ENCODE measurements around the gene ABCA1.

ABCA1 gene

DNA sequence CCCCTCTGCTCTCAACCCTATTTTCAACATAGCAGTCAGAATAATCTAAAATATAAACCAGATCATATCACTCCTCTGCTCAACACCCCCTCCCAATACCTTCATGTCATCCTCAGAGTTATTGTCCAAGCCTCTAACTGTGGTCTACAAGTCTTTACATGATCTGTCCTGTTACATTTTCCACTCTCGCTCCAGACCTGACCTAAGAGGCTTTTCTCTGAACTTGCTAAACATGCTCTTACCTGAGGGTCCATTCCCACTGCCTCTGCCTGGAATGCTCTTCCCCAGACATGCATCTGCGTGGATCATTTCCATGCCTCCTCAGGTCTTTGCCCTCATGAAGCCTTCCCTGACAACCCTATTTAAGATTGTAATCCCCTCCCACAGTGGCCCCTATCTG is 152.0 kb downstream of the ABCA1 start:
- TF ChIP-seq CTCF (IDR thresholded peaks at IDR 0.05; ENCODE audit: insufficient read depth, low read length, poor library complexity, severe bottlenecking) (no peak), EZH2phosphoT487 (conservative IDR thresholded peaks at IDR 0.05; ENCODE audit: low read length) (no peak)
- Histone ChIP-seq H3F3A (ENCODE audit: insufficient read depth) (no peaks in the 10 kb centered on the region), H3K27me3 (ENCODE audit: low read length) (no peaks in the 10 kb centered on the region), H3K9me2 (replicated peaks; ENCODE audit: insufficient read depth, low read length) (no peaks in the 10 kb centered on the region), H3K79me2 (ENCODE audit: insufficient read depth, low read length) (no peaks in the 10 kb centered on the region), H3K36me3 (ENCODE audit: low read length) (no peaks in the 10 kb centered on the region), H3K4me3 (ENCODE audit: insufficient read depth, low read length, poor library complexity, severe bottlenecking) (no peak overlapping the region), H3K4me2 (ENCODE audit: low read depth, low read length, poor library complexity, severe bottlenecking) (no peak overlapping the region), H3K9ac (ENCODE audit: low read length) (no peak overlapping the region), H4K20me1 (ENCODE audit: low read depth, low read length) (no peaks in the 10 kb centered on the region), H3K27ac (ENCODE audit: low read depth, low read length) (no peak overlapping the region), H2AFZ (ENCODE audit: low read depth, low read length, severe bottlenecking) (no peak overlapping the region), H3K9me3 (ENCODE audit: insufficient read depth, low read length) (no peaks in the 10 kb centered on the region)

GRCh38 chr9:104775574-104775936 is 152.4 kb downstream of the ABCA1 start:
- Histone ChIP-seq H3K79me2 (ENCODE audit: insufficient read depth, low read length) (no peaks in the 10 kb centered on the region), H3K27me3 (ENCODE audit: low read length) (no peaks in the 10 kb centered on the region), H3K36me3 (ENCODE audit: low read length) (no peaks in the 10 kb centered on the region), H2AFZ (ENCODE audit: low read depth, low read length, severe bottlenecking) (no peak overlapping the region), H3K4me2 (ENCODE audit: low read depth, low read length, poor library complexity, severe bottlenecking) (no peak overlapping the region), H4K20me1 (ENCODE audit: low read depth, low read length) (no peaks in the 10 kb centered on the region), H3K4me3 (ENCODE audit: insufficient read depth, low read length, poor library complexity, severe bottlenecking) (no peak overlapping the region), H3K9me2 (replicated peaks; ENCODE audit: insufficient read depth, low read length) (no peaks in the 10 kb centered on the region), H3K9me3 (ENCODE audit: insufficient read depth, low read length) (no peaks in the 10 kb centered on the region), H3K27ac (ENCODE audit: low read depth, low read length) (no peak overlapping the region), H3F3A (ENCODE audit: insufficient read depth) (no peaks in the 10 kb centered on the region), H3K9ac (ENCODE audit: low read length) (no peak overlapping the region)
- TF ChIP-seq EZH2phosphoT487 (conservative IDR thresholded peaks at IDR 0.05; ENCODE audit: low read length) (no peak), CTCF (IDR thresholded peaks at IDR 0.05; ENCODE audit: insufficient read depth, low read length, poor library complexity, severe bottlenecking) (no peak)

DNA sequence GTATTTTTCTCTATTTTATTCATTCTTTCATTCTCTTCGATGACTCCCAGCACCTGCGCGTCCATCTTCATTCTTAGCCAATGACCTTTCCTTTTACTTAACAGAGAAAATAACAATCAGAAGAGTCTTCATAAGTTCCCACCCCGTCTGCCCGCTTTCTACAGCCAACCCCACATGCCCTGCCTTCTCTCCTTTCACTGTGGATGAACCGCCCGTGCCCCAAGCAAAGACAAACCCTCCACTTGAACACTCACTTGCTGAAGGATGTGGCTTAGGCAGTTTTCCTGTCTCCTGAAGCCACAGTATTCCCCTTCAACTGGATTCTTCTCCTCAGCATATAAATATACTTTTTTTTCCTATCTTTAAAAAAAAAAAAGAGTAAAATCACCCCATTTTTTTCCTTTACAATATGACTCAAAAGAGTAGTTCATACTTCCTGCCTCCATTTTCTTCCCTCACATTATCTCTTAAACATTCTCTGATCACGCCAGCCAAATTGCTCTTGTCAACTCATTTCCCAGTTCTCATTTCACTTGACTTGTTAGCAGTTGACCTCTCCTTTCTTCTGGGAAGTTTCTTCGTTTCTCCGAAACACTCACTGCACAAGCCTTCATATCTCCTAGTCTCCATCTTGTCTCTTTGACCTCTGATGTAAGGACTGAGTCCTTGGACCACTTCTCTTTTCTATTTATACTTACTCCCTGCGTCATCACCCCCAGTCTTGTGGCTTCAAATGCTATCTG is 153.0 kb downstream of the ABCA1 start:
- H3K36me3 ChIP-seq (ENCODE audit: low read length) = no peaks in the 10 kb centered on the region
- H3K27me3 ChIP-seq (ENCODE audit: low read length) = no peaks in the 10 kb centered on the region
- H3K79me2 ChIP-seq (ENCODE audit: insufficient read depth, low read length) = no peaks in the 10 kb centered on the region
- no peaks in the 10 kb centered on the region for H4K20me1 ChIP-seq (ENCODE audit: low read depth, low read length)
- H3K27ac ChIP-seq (ENCODE audit: low read depth, low read length) = no peak overlapping the region
- TF ChIP-seq EZH2phosphoT487 (conservative IDR thresholded peaks at IDR 0.05; ENCODE audit: low read length) (no peak), CTCF (IDR thresholded peaks at IDR 0.05; ENCODE audit: insufficient read depth, low read length, poor library complexity, severe bottlenecking) (no peak)
- H2AFZ ChIP-seq (ENCODE audit: low read depth, low read length, severe bottlenecking) = no peak overlapping the region
- H3K4me2 ChIP-seq (ENCODE audit: low read depth, low read length, poor library complexity, severe bottlenecking) = no peak overlapping the region
- H3F3A ChIP-seq (ENCODE audit: insufficient read depth) = peaks cover 3% of the 10 kb centered on the region; the same call in 1 of the 2 replicates
- H3K9me3 ChIP-seq (ENCODE audit: insufficient read depth, low read length) = no peaks in the 10 kb centered on the region
- H3K9me2 ChIP-seq (replicated peaks; ENCODE audit: insufficient read depth, low read length) = no peaks in the 10 kb centered on the region
- no peak overlapping the region for H3K4me3 ChIP-seq (ENCODE audit: insufficient read depth, low read length, poor library complexity, severe bottlenecking)
- H3K9ac ChIP-seq (ENCODE audit: low read length) = no peak overlapping the region

All from SU-DHL-6 (cell line).